Psoas muscle (tissue), 8 donors: ENCODE data around the gene LRRTM4. TPM values are rescaled to one million over a fixed set of nuclear protein-coding genes. Genes with fewer than 3 reads are reported as not detected.
A peak's percentile ranks its signal among the peaks of the same experiment; 100 is the strongest.

Experiments used
- ATAC-seq, 4 donors: fragments of 200-7000 bp; cut with Tn5 transposase; one replicate each; pipeline ENCODE4 v1.9.1; 2020; ENCODE audit warnings: moderate library complexity in 3 of 4, mild to moderate bottlenecking in 2 of 4
- DNase-seq, 2 donors: peaks; one replicate each; pipeline ENCODE4 v3.0.0-alpha.2; 2020
- H3K27ac ChIP-seq: fragments of 200-600 bp; one replicate; pipeline ENCODE4 v1.8.0; 2022
- H3K27me3 ChIP-seq, 3 donors: fragments of 200-600 bp in 1 of 3; one replicate each; pipeline versions ENCODE4 v1.6.1 to v1.8.0; 2013 to 2022; ENCODE audit warnings: low read length in 2 of 3, mild to moderate bottlenecking in 2 of 3, moderate library complexity in 1 of 3; ENCODE audit not compliant: insufficient read depth in 3 of 3
- H3K36me3 ChIP-seq, 2 donors: fragments of 200-600 bp in 1 of 2; one replicate each; pipeline versions ENCODE4 v1.6.1 to v1.8.0; 2013 to 2022; ENCODE audit warnings: low read depth in 1 of 2, mild to moderate bottlenecking in 1 of 2, moderate library complexity in 1 of 2; ENCODE audit not compliant: insufficient read depth in 1 of 2
- H3K4me1 ChIP-seq: fragments of 200-600 bp; one replicate; pipeline ENCODE4 v1.8.0; 2022
- H3K4me3 ChIP-seq: fragments of 200-600 bp; one replicate; pipeline ENCODE4 v1.8.0; 2022; ENCODE audit warnings: mild to moderate bottlenecking
- H3K9me3 ChIP-seq: fragments of 200-600 bp; one replicate; pipeline ENCODE4 v1.8.0; 2022
- CTCF ChIP-seq: fragments of 200-600 bp; IDR thresholded peaks from one replicate; pipeline ENCODE4 v1.8.0; 2022; ENCODE audit warnings: antibody characterized with exemption
- WGBS, 3 donors: extraction: QIAGEN DNeasy Blood & Tissue Kit; methylation state at CpG; one replicate each; pipeline versions ENCODE4 v1.1.6 to v1.1.7; 2013; 5-methylcytosine and 5-hydroxymethylcytosine counted together
- intact Hi-C, 2 donors: fragments of 100-400 bp; cut with DNase I; formaldehyde crosslinking; loops; one replicate each; pipeline versions ENCODE4 v1.11.0 to v1.14.2; 2022
- polyA plus RNA-seq, 3 donors: library from polyadenylated mRNA; stranded (reverse); fragments of 200-250 nt; gene quantifications; one replicate each; pipeline ENCODE4 v1.2.3, GENCODE V29; 2013
- total RNA-seq, 4 donors: library from RNA; stranded (reverse); fragmentation: NEBNext Ultra II Directional in 2 of 4; extraction: Animal tissue kit (Norgen Biotek cat#: 25700) in 2 of 4; gene quantifications; one replicate each; pipeline versions ENCODE4 v1.2.1 to v1.2.4, GENCODE V29; 2021 to 2023
- donor health status: healthy with polysubstance abuse.
- donor health status: DM: no; HTN: no; CAD: no; lungs with moderate emphysema.
- donor health status: Bipolar disorder and iron deficiency.
- donor health status: healthy.
- donor health status: DM: yes; HTN: yes; CAD: no.
- donor health status: DM: no; HTN: no; CAD: no.
- donor health status: DM: no; HTN: no; CAD: no.
- donor health status: DM: yes; HTN: yes; CAD: no.

The LRRTM4 gene
- total and polyA plus RNA-seq, 7 donors, result 0.03 to 0.86 (median 0.25) TPM; not detected in 1

GRCh38 chr2:77520641-77521547, 1.3 kb downstream of the LRRTM4 start:
- Histone ChIP-seq H3K27me3 (no peaks in the 10 kb centered on the region), H3K9me3 (no peaks in the 10 kb centered on the region), H3K4me3 (peak overlapping the region; percentile 36), H3K4me1 (no peaks in the 10 kb centered on the region), H3K27ac (no peak overlapping the region), H3K36me3 (no peaks in the 10 kb centered on the region)
- no peak for TF ChIP-seq CTCF
- DNase-seq, result no peak
- no peak for ATAC-seq
- intact Hi-C loops, result no loop called here
- 16 to 18% (median 18%) methylated on average over 9 of the region's 9 CpGs for WGBS, 3 donors

GRCh38 chr2:77519888-77520506, 2.2 kb downstream of the LRRTM4 start:
- H3K4me3 ChIP-seq, result peak overlapping the region; percentile 36
- H3K36me3 ChIP-seq, result no peaks in the 10 kb centered on the region
- no peaks in the 10 kb centered on the region for H3K4me1 ChIP-seq
- 59 to 69% (median 62%) methylated on average over 7 of the region's 7 CpGs for WGBS, 3 donors
- intact Hi-C loops, result no loop called here
- TF ChIP-seq CTCF, result no peak
- no peaks in the 10 kb centered on the region for H3K9me3 ChIP-seq
- H3K27me3 ChIP-seq, result no peaks in the 10 kb centered on the region
- H3K27ac ChIP-seq, result no peak overlapping the region
- ATAC-seq, result no peak
- no peak for DNase-seq

GRCh38 chr2:77519164-77519887, 2.9 kb downstream of the LRRTM4 start:
- H3K9me3 ChIP-seq, result no peaks in the 10 kb centered on the region
- H3K36me3 ChIP-seq, result no peaks in the 10 kb centered on the region
- H3K27ac ChIP-seq, result no peak overlapping the region
- intact Hi-C loops, result no loop called here
- DNase-seq (no peak), ATAC-seq (peak in 1 of 4 donors; percentile 44)
- WGBS, 3 donors, result 78 to 86% (median 81%) methylated on average over 14 of the region's 14 CpGs
- H3K4me3 ChIP-seq, result no peak overlapping the region
- no peaks in the 10 kb centered on the region for H3K4me1 ChIP-seq
- no peaks in the 10 kb centered on the region for H3K27me3 ChIP-seq
- no peak for TF ChIP-seq CTCF

GRCh38 chr2:77518311-77518710, 3.9 kb downstream of the LRRTM4 start:
- Histone ChIP-seq H3K4me3 (no peak overlapping the region), H3K27ac (no peak overlapping the region), H3K4me1 (no peaks in the 10 kb centered on the region), H3K9me3 (no peaks in the 10 kb centered on the region), H3K27me3 (no peaks in the 10 kb centered on the region), H3K36me3 (no peaks in the 10 kb centered on the region)
- ATAC-seq, result no peak
- 66 to 75% (median 73%) methylated on average over 7 of the region's 7 CpGs for WGBS, 3 donors
- no peak for DNase-seq
- intact Hi-C loops, result no loop called here
- no peak for TF ChIP-seq CTCF
